H1 (cell line): ENCODE data around the gene DCAF8L2. TPM values are rescaled to one million over a fixed set of nuclear protein-coding genes. Genes with fewer than 3 reads are reported as not detected.

Experiments
- BACH1 ChIP-seq: IDR thresholded peaks from 2 replicates; pipeline ENCODE4 v1.6.1; 2012; ENCODE audit warnings: low read length, improper control_type of control experiment
- CHD2 ChIP-seq: IDR thresholded peaks from 2 replicates; pipeline ENCODE4 v1.6.1; 2012; ENCODE audit warnings: low read length, improper control_type of control experiment
- E2F6 ChIP-seq: IDR thresholded peaks from 2 replicates; pipeline ENCODE4 v1.6.1; 2012; ENCODE audit warnings: inconsistent platforms
- EGR1 ChIP-seq: IDR thresholded peaks from 2 replicates; pipeline ENCODE4 v1.6.1; 2011; ENCODE audit warnings: low read depth, low read length, borderline replicate concordance
- EP300 ChIP-seq, 2 experiments: IDR thresholded peaks; 1 replicate in 1 of 2; 2 replicates in 1 of 2; pipeline ENCODE4 v1.6.1; 2011 to 2012; ENCODE audit warnings: low read depth in 2 of 2, low read length in 2 of 2, mild to moderate bottlenecking in 2 of 2, borderline replicate concordance in 1 of 2, inconsistent platforms in 1 of 2, moderate library complexity in 1 of 2
- FOSL1 ChIP-seq: IDR thresholded peaks from 2 replicates; pipeline ENCODE4 v1.6.1; 2011; ENCODE audit warnings: mild to moderate bottlenecking, low read depth, low read length, moderate library complexity; ENCODE audit not compliant: insufficient read depth
- JUN ChIP-seq: IDR thresholded peaks from 2 replicates; pipeline ENCODE4 v1.6.1; 2011; ENCODE audit warnings: low read depth, mild to moderate bottlenecking, improper control_type of control experiment, low read length
- KDM1A ChIP-seq: fragments of 200-600, 300-600 bp; sonication (generic); IDR thresholded peaks from 2 replicates; pipeline ENCODE4 v1.7.1; 2016; ENCODE audit warnings: mild to moderate bottlenecking, low read length, borderline replicate concordance
- KDM4A ChIP-seq: IDR thresholded peaks from one replicate; pipeline ENCODE4 v1.7.1; 2012; ENCODE audit warnings: low read depth, mild to moderate bottlenecking, moderate library complexity, low read length, inconsistent platforms; ENCODE audit not compliant: severe bottlenecking
- NANOG ChIP-seq: IDR thresholded peaks from 2 replicates; pipeline ENCODE4 v1.6.1; 2011; ENCODE audit warnings: low read length, low read depth, mild to moderate bottlenecking, inconsistent platforms; ENCODE audit not compliant: insufficient read depth, poor library complexity, severe bottlenecking
- PHF8 ChIP-seq: fragments of 200-600 bp; sonication (generic); conservative IDR thresholded peaks from 2 replicates; pipeline ENCODE4 v1.7.1; 2012; ENCODE audit warnings: low read depth, mild to moderate bottlenecking, inconsistent platforms, low read length, moderate library complexity
- RBBP5 ChIP-seq: IDR thresholded peaks from 2 replicates; pipeline ENCODE4 v1.7.1; 2012; ENCODE audit warnings: low read depth, mild to moderate bottlenecking, inconsistent platforms, low read length, moderate library complexity, borderline replicate concordance
- RFX5 ChIP-seq: IDR thresholded peaks from 2 replicates; pipeline ENCODE4 v1.6.1; 2011; ENCODE audit warnings: low read depth, low read length, improper control_type of control experiment, borderline replicate concordance
- SAP30 ChIP-seq: fragments of 300-600 bp; sonication (generic); IDR thresholded peaks from 2 replicates; pipeline ENCODE4 v1.7.1; 2012; ENCODE audit warnings: low read length, moderate library complexity, mild to moderate bottlenecking, inconsistent platforms; ENCODE audit not compliant: insufficient read depth, insufficient replicate concordance
- YY1 ChIP-seq: IDR thresholded peaks from 2 replicates; pipeline ENCODE4 v1.6.1; 2011; ENCODE audit warnings: low read depth, mild to moderate bottlenecking, low read length
- polyA plus RNA-seq, 7 experiments: library from polyadenylated mRNA; depleted of rRNA in 3 of 7; stranded (reverse) in 5 of 7; unstranded in 2 of 7; fragments of >200 nt in 5 of 7; fragments of 200-250 nt in 2 of 7; gene quantifications; 1 replicate in 5 of 7; 2 replicates in 1 of 7; 4 replicates in 1 of 7; pipeline versions ENCODE4 v1.2.1 to v1.2.3, GENCODE V29; 2011 to 2013; ENCODE audit warnings: missing spikeins in 2 of 7, mixed read lengths in 2 of 7
- total RNA-seq: library from RNA; stranded (reverse); fragmentation: NEBNext Ultra II Directional; extraction: Animal tissue kit (Norgen Biotek cat#: 25700); gene quantifications from 2 replicates; pipeline ENCODE4 v1.2.1, GENCODE V29; 2021
- TF ChIP-seq, protein P1 (sequence below): IDR thresholded peaks from 2 replicates; pipeline ENCODE4 v1.6.1; 2011; ENCODE audit warnings: low read depth, mild to moderate bottlenecking, low read length; ENCODE audit not compliant: insufficient read depth
- TF ChIP-seq, protein P2 (sequence below): IDR thresholded peaks from 2 replicates; pipeline ENCODE4 v1.6.1; 2012; ENCODE audit warnings: inconsistent platforms

DCAF8L2 gene
- total and polyA plus RNA-seq, 2 of the 8 experiments (the other 6 are each of a cell fraction or from before 2014, with no cell fraction given), result not detected

GRCh38 chrX:27622883-27623282 lies 32.7 kb downstream of the DCAF8L2 start (continued):
- TF ChIP-seq E2F6 (no peak), NANOG (no peak), SAP30 (no peak), JUN (no peak), FOSL1 (no peak), PHF8 (no peak), EGR1 (no peak), KDM1A (no peak), EP300 (IDR thresholded peaks at IDR 0.05; ENCODE audit: borderline replicate concordance in 1 of 2, low read depth in 2 of 2, low read length in 2 of 2) (no peak), RFX5 (no peak), YY1 (no peak), RBBP5 (no peak), CHD2 (no peak), KDM4A (no peak), BACH1 (no peak)
- TF ChIP-seq, protein P1, sequence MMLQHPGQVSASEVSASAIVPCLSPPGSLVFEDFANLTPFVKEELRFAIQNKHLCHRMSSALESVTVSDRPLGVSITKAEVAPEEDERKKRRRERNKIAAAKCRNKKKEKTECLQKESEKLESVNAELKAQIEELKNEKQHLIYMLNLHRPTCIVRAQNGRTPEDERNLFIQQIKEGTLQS, result no peak
- TF ChIP-seq, protein P2, sequence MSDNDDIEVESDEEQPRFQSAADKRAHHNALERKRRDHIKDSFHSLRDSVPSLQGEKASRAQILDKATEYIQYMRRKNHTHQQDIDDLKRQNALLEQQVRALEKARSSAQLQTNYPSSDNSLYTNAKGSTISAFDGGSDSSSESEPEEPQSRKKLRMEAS, result no peak
